ENCODE results near the gene L3MBTL2.
A peak's percentile ranks its signal among the peaks of the same experiment; 100 is the strongest.
"Not testable (repeated sequence)": the region's sequence is repeated elsewhere in the genome, so short reads cannot be mapped to it uniquely, and the experiment has no call there.

Gene L3MBTL2

GRCh38 chr22:41177622-41178424 lies 27.3 kb upstream of the L3MBTL2 start:
- H3K4me1 ChIP-seq (ENCODE audit: insufficient read depth, insufficient read length): peaks cover 4% of the 10 kb centered on the region
- no peak for DNase-seq (ENCODE audit: low read depth, low spot score)
- TF ChIP-seq SUZ12 (IDR thresholded peaks at IDR 0.05; ENCODE audit: extremely low read depth, insufficient read depth, insufficient read length) (no peak), YY1 (IDR thresholded peaks at IDR 0.05; ENCODE audit: insufficient read depth, insufficient read length) (no peak), ZNF274 (IDR thresholded peaks at IDR 0.05; ENCODE audit: low read depth, low read length) (no peak)
- no peak overlapping the region for H3K4me3 ChIP-seq (ENCODE audit: insufficient read length, low read depth)
- no peaks in the 10 kb centered on the region for H3K9me3 ChIP-seq (ENCODE audit: insufficient read depth, low read length)
- H3K36me3 ChIP-seq (ENCODE audit: insufficient read depth, insufficient read length, low read length): peaks cover 71% of the 10 kb centered on the region
- H3K9ac ChIP-seq (ENCODE audit: insufficient read length, low read depth): no peak overlapping the region
- no peaks in the 10 kb centered on the region for H3K27me3 ChIP-seq (ENCODE audit: insufficient read depth, insufficient read length)

GRCh38 chr22:41178425-41178975 lies 26.6 kb upstream of the L3MBTL2 start:
- H3K4me3 ChIP-seq (ENCODE audit: insufficient read length, low read depth): no peak overlapping the region
- H3K27me3 ChIP-seq (ENCODE audit: insufficient read depth, insufficient read length): no peaks in the 10 kb centered on the region
- H3K4me1 ChIP-seq (ENCODE audit: insufficient read depth, insufficient read length): peaks cover 4% of the 10 kb centered on the region
- DNase-seq (ENCODE audit: low read depth, low spot score): no peak
- no peak for TF ChIP-seq SUZ12 (IDR thresholded peaks at IDR 0.05; ENCODE audit: extremely low read depth, insufficient read depth, insufficient read length)
- TF ChIP-seq YY1 (IDR thresholded peaks at IDR 0.05; ENCODE audit: insufficient read depth, insufficient read length): no peak
- TF ChIP-seq ZNF274 (IDR thresholded peaks at IDR 0.05; ENCODE audit: low read depth, low read length): no peak
- no peaks in the 10 kb centered on the region for H3K9me3 ChIP-seq (ENCODE audit: insufficient read depth, low read length)
- H3K36me3 ChIP-seq (ENCODE audit: insufficient read depth, insufficient read length, low read length): peaks cover 64% of the 10 kb centered on the region
- no peak overlapping the region for H3K9ac ChIP-seq (ENCODE audit: insufficient read length, low read depth)

- H3K27me3 ChIP-seq (ENCODE audit: insufficient read depth, insufficient read length); H3K9ac ChIP-seq (ENCODE audit: insufficient read length, low read depth); H3K4me3 ChIP-seq (ENCODE audit: insufficient read length, low read depth); H3K9me3 ChIP-seq (ENCODE audit: insufficient read depth, low read length); H3K4me1 ChIP-seq (ENCODE audit: insufficient read depth, insufficient read length); DNase-seq (ENCODE audit: low read depth, low spot score): not testable (repeated sequence)
- peaks cover 50% of the 10 kb centered on the region for H3K36me3 ChIP-seq (ENCODE audit: insufficient read depth, insufficient read length, low read length)
Observed at GRCh38 chr22:41180362-41180761, 24.8 kb upstream of the L3MBTL2 start.

GRCh38 chr22:41180926-41181325 lies 24.2 kb upstream of the L3MBTL2 start:
- no peak for TF ChIP-seq SUZ12 (IDR thresholded peaks at IDR 0.05; ENCODE audit: extremely low read depth, insufficient read depth, insufficient read length)
- no peak for TF ChIP-seq ZNF274 (IDR thresholded peaks at IDR 0.05; ENCODE audit: low read depth, low read length)
- TF ChIP-seq YY1 (IDR thresholded peaks at IDR 0.05; ENCODE audit: insufficient read depth, insufficient read length): no peak
- H3K9ac ChIP-seq (ENCODE audit: insufficient read length, low read depth): no peak overlapping the region

GRCh38 chr22:41181349-41182241 lies 23.5 kb upstream of the L3MBTL2 start:
- H3K9ac ChIP-seq (ENCODE audit: insufficient read length, low read depth): no peak overlapping the region
- H3K9me3 ChIP-seq (ENCODE audit: insufficient read depth, low read length): no peaks in the 10 kb centered on the region
- peaks cover 38% of the 10 kb centered on the region for H3K36me3 ChIP-seq (ENCODE audit: insufficient read depth, insufficient read length, low read length)
- no peaks in the 10 kb centered on the region for H3K27me3 ChIP-seq (ENCODE audit: insufficient read depth, insufficient read length)
- no peak overlapping the region for H3K4me3 ChIP-seq (ENCODE audit: insufficient read length, low read depth)
- TF ChIP-seq ZNF274 (IDR thresholded peaks at IDR 0.05; ENCODE audit: low read depth, low read length) (no peak), YY1 (IDR thresholded peaks at IDR 0.05; ENCODE audit: insufficient read depth, insufficient read length) (no peak)
- H3K4me1 ChIP-seq (ENCODE audit: insufficient read depth, insufficient read length): peaks cover 4% of the 10 kb centered on the region
- no peak for DNase-seq (ENCODE audit: low read depth, low spot score)

More at GRCh38 chr22:41180926-41181325, 24.2 kb upstream of the L3MBTL2 start:
- H3K36me3 ChIP-seq (ENCODE audit: insufficient read depth, insufficient read length, low read length): peaks cover 45% of the 10 kb centered on the region
- H3K9me3 ChIP-seq (ENCODE audit: insufficient read depth, low read length): no peaks in the 10 kb centered on the region
- H3K27me3 ChIP-seq (ENCODE audit: insufficient read depth, insufficient read length): no peaks in the 10 kb centered on the region
- peaks cover 4% of the 10 kb centered on the region for H3K4me1 ChIP-seq (ENCODE audit: insufficient read depth, insufficient read length)
- DNase-seq (ENCODE audit: low read depth, low spot score): no peak
- no peak overlapping the region for H3K4me3 ChIP-seq (ENCODE audit: insufficient read length, low read depth)

GRCh38 chr22:41184679-41185078 lies 20.4 kb upstream of the L3MBTL2 start:
- H3K36me3 ChIP-seq (ENCODE audit: insufficient read depth, insufficient read length, low read length): peaks cover 9% of the 10 kb centered on the region
- H3K9me3 ChIP-seq (ENCODE audit: insufficient read depth, low read length): no peaks in the 10 kb centered on the region
- TF ChIP-seq SUZ12 (IDR thresholded peaks at IDR 0.05; ENCODE audit: extremely low read depth, insufficient read depth, insufficient read length) (no peak), ZNF274 (IDR thresholded peaks at IDR 0.05; ENCODE audit: low read depth, low read length) (no peak), YY1 (IDR thresholded peaks at IDR 0.05; ENCODE audit: insufficient read depth, insufficient read length) (no peak)

GRCh38 chr22:41191467-41191866 lies 13.6 kb upstream of the L3MBTL2 start:
- Histone ChIP-seq H3K4me3 (ENCODE audit: insufficient read length, low read depth) (no peak overlapping the region), H3K36me3 (ENCODE audit: insufficient read depth, insufficient read length, low read length) (no peaks in the 10 kb centered on the region), H3K4me1 (ENCODE audit: insufficient read depth, insufficient read length) (no peaks in the 10 kb centered on the region), H3K9ac (ENCODE audit: insufficient read length, low read depth) (no peak overlapping the region), H3K27me3 (ENCODE audit: insufficient read depth, insufficient read length) (peaks cover 2% of the 10 kb centered on the region), H3K9me3 (ENCODE audit: insufficient read depth, low read length) (no peaks in the 10 kb centered on the region)
- TF ChIP-seq YY1 (IDR thresholded peaks at IDR 0.05; ENCODE audit: insufficient read depth, insufficient read length) (no peak), ZNF274 (IDR thresholded peaks at IDR 0.05; ENCODE audit: low read depth, low read length) (no peak), SUZ12 (IDR thresholded peaks at IDR 0.05; ENCODE audit: extremely low read depth, insufficient read depth, insufficient read length) (no peak)
- no peak for DNase-seq (ENCODE audit: low read depth, low spot score)

More at GRCh38 chr22:41184679-41185078, 20.4 kb upstream of the L3MBTL2 start:
- Histone ChIP-seq H3K9ac (ENCODE audit: insufficient read length, low read depth) (no peak overlapping the region), H3K27me3 (ENCODE audit: insufficient read depth, insufficient read length) (no peaks in the 10 kb centered on the region), H3K4me3 (ENCODE audit: insufficient read length, low read depth) (no peak overlapping the region), H3K4me1 (ENCODE audit: insufficient read depth, insufficient read length) (peaks cover 4% of the 10 kb centered on the region)
- peak; percentile 57 for DNase-seq (ENCODE audit: low read depth, low spot score)

Data from NT2/D1 (cell line).